DMS 273 (cell line): ENCODE measurements around the gene LRP1B.
"Not testable (repeated sequence)": the region's sequence is repeated elsewhere in the genome, so short reads cannot be mapped to it uniquely, and the experiment has no call there.

ENCODE experiments used
- DNase-seq: peaks from one replicate; lab custom pipeline; 2025; ENCODE audit not compliant: unreplicated experiment; lab: John Stamatoyannopoulos, UW

LRP1B gene

DNA sequence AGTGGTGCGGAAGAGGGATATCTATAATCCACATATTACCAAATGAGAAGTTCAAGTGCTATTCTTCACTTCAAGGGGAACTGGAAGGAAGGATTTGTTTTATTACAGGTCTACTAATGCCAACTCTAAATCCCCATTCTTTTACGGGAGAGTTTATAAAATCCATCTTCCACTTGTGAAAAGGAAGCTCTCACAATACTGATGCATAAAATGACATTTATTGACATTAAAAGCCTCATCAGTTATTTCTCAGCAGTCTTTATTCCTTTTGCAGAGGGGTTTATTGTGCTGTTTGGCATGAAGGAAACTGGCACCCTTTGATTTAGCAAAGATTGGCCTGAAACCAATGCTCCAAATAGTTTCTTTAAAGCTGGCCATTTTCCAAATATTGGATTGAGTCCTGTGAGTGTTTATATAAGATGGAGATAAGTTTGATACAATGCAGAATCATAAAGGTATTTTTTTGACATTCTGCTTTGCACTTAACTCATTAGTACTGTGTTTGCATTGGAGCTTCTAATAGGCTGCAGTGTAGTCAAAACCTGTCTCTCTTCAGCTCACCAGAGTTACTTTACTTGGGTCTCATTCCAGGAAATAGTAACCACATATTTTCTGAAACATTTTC is 26.6 kb downstream of the LRP1B start:
- no peak for DNase-seq

DNA sequence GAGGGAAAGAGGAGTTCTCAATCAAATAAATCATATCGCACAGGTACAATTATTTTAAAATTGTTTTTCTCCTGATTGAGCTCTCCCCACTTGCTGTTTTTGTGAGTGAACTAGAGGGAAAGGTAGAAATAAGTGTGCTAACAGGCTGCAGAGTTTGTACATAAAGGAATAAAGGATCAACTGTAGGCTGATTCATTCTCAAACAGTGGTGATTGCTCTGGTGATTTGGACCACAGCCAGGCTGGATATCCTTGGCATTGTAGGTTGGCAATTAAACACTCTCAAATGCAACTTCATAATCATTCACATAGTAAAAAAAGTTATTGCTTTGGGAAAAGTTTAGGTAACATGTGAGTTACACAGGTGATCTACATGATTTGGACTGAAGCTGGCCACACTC is 29.8 kb downstream of the LRP1B start:
- no peak for DNase-seq

DNA sequence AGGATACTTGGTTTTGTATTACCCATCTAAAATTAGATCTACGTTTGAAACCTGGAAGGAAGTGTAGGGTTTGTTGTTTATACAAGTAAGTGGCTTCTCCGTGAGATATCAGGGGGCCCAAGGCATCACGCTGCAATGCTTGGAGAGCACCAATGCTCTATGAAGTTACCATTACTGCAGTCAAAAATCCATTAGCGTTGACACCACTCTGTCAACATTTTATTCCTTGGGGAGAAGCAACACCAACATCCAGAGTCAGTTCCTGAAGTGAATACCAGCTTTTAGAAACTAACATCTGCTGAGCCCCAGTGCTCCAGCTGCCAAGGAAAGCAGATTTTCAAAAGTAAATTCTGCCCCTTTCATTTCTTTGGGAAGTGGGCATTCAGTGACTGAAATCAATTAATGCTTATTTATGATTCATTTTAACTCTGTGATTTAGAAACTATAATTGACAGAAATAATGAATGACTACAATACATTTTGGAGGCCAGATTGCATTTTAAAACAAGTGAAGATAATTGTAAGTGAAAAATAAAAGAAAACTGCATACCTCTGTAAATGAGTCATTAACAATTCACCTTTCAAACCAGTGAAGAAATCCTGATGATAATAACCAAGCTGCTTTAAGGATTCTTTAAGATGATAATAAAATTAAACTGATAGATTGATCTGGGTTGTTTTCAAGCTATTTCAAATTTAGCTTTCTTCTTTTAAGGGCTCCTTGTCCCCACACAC is 30.5 kb downstream of the LRP1B start:
- DNase-seq, result peak; percentile 4

GRCh38 chr2:142097711-142098110 is 33.1 kb downstream of the LRP1B start:
- DNase-seq, result no peak

DNA sequence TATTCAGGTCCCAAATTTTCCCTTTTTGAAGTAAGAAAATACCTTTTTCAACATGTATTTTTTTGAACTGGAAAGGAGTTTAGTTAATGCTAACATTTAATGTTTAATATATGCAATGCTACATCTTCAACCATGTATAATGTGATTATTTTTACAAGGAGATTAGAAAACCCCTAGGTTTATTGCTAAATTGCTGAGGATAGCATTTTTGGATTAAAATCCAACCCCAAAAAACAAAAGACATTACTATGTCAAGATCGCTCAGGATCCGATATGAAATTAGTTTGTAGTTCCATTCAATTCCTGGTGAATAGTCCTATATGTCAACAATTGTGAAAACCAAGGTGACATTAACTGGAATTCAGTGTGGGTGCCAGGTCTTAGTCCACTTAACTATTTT is 35.2 kb downstream of the LRP1B start:
- DNase-seq, result no peak

DNA sequence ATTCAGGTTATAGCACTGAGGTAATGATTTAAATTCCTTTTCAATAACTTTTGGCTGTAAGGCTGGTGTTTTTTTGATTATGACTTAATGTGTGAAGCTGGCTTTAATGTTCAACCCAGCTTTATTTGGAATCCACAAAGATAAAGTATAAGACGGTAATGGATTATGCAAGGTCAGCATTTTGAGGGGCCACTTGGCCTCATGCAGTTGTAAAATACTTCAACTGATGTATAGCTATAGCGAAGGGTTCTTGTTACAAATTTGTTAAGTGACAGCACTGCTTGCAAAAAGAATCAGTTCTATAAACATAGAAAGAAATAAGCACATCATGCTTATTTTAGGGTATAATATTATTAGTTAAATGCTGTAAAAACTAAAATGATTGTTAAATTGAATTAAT is 36.6 kb downstream of the LRP1B start:
- DNase-seq, result no peak

GRCh38 chr2:142088058-142088568 is 42.7 kb downstream of the LRP1B start:
- DNase-seq, result no peak

DNA sequence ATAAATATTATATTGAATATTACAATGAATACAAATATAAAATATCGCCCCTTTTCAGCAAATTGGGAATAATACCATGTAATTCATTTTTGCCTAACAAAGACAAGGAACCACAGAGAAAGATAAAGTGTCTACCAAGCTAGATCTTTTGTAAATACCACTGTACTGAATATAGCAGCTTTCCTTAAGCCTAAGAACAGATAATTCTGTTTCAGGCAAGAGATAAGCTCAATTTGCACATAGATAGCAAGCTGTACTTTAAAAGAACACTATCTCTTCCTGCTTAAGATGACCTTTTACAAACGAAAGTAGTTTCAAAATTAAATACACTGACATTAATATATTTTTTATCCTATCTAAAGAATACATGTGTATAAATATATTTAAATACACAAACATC is 43.2 kb downstream of the LRP1B start:
- DNase-seq, result not testable (repeated sequence)

DNA sequence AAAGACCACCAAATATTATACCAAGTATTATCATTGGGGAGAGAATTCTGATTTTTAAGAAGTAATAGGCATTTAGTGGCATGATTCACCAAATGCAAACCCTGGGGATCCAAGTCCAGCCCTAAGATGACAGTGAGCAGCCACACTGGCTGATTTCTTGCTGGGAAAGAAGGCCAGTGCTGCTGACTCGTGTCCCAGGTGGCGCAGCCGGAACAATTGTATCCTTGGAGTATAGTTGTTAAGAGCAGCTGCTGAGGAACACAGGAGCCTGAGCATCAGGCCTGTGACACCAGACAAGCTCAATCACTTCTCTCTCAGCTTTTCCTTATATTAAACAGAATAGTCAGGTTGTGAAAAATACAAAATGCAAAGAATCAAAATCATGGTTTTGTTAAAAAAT is 48.4 kb downstream of the LRP1B start:
- no peak for DNase-seq

DNA sequence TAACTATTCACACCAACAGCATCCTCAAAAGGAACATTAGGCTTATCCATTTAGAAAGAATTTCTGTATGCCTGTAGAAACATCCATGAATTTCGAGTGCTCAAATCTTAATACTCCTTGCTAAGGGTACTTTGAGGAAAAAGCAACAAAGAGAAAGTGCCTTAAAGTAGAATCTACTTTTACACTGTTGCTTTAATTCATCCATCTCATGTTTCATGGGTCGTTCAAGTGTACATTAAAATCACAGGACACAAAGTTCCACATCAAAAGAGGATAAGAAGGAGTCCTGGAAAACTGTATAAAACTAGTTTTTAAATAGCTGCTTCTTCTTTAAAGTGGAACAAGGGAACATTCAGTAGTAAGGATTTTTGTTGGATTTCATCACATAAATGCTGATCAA is 54.5 kb downstream of the LRP1B start:
- DNase-seq, result no peak

- DNase-seq, result no peak
Observed at GRCh38 chr2:142075826-142076225, 55.0 kb downstream of the LRP1B start.

GRCh38 chr2:142069251-142069888 is 61.4 kb downstream of the LRP1B start:
- no peak for DNase-seq

GRCh38 chr2:142065700-142066099 is 65.1 kb downstream of the LRP1B start:
- DNase-seq, result no peak

DNA sequence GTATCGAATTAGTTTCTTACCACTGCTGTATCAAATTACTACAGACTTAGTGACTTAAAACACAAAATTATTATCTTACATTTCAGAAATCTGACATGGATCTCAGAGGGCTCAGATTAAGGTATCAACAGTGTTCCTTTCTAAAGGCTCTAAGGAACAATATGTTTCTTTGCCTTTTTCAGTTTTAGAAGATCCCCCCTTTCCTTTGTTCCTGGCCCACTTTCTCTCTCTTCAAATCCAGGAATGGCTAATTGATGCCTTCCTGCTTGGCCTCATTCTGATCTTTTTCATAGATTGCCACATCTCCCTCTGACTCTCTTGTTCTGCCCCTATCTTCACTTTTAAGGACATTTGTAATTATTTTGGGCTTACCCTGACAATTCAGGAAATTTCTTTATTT is 65.7 kb downstream of the LRP1B start:
- DNase-seq, result no peak

DNA sequence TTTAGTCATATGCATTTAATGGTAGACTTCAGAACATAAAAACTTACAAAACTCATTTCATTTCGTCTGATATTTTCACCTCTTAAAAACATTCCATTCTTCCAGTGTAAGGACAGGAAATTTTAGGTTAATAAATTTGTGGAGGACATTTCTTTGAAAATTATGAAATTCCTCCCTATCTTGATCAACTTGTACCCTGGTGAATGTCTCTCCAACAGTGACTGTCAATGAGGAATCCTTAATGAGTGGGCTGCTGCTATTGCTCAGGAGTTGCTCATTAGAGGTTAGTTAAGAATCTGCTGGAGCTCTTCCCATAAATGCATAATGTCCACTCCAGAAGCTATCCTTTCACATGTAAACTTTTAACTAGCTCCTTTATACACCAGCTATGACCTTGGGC is 69.1 kb downstream of the LRP1B start:
- DNase-seq, result no peak

DNA sequence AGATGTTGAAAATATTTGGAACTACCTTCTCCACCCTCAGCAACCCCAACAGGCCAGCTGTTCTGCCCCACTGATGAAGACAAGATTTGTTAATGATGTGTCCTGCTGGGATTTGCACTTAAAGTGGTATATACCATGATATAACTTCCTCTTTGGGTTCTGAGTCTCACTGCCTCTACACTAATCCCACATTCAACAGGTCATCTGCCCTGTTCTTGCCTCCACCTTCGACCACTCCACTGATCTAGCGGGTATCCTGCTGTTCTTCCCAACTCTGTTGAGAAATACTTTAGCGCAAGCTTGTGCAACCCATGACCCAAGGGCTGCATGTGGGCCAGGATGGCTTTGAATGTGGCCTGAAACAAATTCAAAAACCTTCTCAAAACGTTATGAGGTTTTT is 72.7 kb downstream of the LRP1B start:
- DNase-seq, result no peak

DNA sequence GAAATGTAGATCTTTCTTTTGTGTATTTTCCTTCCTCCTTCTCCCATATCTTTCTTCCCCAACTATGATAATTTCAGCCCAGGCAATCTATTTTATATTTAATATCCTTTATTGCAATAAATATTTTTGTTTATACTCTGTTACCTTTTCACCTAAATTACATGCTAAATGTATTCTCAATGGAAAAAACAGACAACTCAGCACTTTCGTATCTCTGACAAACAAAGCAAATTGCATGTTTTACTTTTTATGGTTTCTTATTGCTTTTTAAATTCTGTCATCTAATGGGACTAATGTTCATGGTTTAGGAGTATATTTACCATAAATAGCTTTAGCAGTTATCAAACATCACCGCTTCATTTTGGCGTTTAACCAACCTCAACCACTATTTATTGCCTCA is 74.0 kb downstream of the LRP1B start:
- no peak for DNase-seq

- DNase-seq, result peak; percentile 31
Observed at GRCh38 chr2:142052220-142052863, 78.5 kb downstream of the LRP1B start.

DNA sequence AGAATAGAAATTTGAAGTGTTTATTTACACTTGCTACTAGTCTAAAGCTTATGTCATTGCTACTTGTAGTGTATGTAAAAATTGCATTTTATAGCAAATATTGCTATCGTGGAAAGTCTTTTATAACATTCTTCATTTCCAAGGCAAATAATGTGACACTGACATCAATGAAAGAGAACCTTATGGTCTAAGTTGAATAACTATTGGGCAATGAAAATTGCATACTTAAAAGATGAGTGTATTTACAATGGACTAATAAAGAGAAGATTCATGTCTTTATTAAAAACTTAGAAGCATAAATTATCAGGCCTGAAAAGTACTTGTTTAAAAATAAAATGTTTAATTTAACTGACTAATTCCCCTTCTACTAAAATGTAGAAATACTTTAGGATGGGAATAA is 82.2 kb downstream of the LRP1B start:
- no peak for DNase-seq

GRCh38 chr2:142045641-142046040 is 85.2 kb downstream of the LRP1B start:
- no peak for DNase-seq

DNA sequence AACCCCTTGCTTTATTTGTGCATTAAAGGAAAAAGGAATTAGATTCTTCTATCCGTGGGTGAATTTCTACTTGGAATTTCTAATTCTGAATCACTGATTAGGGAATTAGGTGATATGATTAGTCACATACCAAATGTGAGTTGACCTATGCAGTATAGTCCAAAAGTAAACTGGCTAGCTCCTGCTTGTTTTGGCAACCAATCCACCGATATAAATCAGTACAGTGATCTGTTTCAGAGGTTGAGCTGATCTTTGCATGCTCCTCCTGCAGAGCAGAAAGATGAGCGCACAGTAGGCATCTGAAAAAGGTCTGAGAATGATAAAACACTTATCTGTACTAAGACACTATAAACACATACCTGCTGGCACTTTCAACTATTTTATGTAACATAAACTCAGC is 86.6 kb downstream of the LRP1B start:
- no peak for DNase-seq
